ENCODE measurements around the gene RIN1. TPM values are rescaled to one million over a fixed set of nuclear protein-coding genes. Genes with fewer than 3 reads are reported as not detected.

The RIN1 gene
- total RNA-seq, 4 donors from 2014 or later, result 22.3 to 37.2 (median 27.6) TPM

DNA sequence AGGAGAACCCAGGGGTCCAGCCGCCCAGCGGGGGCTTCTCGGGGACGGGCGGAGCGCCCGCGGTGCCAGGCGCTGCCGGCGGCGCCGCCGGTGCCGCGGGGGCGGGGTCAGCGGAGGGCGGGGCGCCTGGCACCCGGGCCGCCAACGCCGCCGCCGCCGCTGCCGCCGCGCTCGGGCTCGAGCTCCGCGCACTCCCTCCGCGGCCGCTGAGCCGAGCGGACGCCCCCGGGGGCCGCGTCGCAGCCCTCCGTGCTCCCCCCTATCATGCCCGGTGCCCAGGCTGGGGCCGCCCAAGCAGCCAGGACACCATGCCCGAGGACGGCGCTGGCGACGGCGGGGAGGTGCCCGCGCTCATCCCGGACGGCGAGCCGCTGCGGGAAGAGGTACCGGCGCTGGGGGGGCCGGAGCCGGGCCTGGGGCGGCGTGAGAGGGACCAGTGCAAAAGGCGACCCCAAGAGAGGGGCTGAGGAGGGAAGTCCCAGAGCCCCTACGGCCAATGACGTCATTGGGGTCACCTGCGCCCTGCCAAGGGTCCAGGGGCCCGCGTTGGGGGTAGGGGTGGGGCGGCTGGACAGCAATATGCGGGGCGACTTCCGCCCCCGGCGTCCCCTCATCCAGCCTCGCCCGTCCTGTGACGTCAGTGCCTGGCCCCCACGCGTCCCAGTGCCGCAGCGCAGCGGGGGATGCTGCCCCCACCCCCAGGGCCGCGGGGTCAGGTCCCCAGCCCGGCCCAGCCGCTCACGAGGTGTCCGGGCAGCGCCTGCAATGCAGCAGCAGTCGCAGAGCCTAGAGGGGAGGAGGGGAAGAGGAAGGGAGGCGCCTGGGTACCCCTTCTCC is 44.3 kb downstream of the RIN1 start, which contains the start of gene TMEM151A:
TMEM151A (plus strand) TSS at position 189 of the 837 bp plus-strand sequence; CDS start at position 309, 120 bp downstream.
- WGBS, 2 donors, result no CpG with 5 or more reads among the region's 95 CpGs
- no peak for DNase-seq

DNA sequence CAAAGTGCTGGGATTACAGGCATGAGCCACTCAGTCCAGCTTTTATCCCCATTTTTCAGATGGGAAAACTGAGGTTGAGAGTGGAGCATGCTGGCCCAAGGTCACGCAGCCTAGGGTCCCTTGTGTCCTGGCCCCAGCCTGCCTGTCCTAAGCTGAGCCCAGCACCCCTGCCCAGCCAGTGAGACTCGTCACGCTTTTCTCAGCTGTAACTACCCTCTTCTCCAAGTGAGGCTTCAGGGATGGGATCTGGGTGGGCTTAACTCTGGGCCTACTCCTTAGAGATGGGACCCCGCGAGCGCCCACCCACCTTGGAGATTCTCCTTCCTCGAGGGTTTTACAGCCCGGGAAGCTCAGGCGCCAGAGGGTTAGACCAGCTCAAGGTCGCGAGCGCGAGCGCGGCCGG is 44.9 kb downstream of the RIN1 start:
- H3K4me1 ChIP-seq, result peaks cover 24 to 50% (median 26%) of the 10 kb centered on the region in 3 donors
- no peak for DNase-seq
- TF ChIP-seq POLR2A (IDR thresholded peaks at IDR 0.05), result no peak
- TF ChIP-seq, protein P1, sequence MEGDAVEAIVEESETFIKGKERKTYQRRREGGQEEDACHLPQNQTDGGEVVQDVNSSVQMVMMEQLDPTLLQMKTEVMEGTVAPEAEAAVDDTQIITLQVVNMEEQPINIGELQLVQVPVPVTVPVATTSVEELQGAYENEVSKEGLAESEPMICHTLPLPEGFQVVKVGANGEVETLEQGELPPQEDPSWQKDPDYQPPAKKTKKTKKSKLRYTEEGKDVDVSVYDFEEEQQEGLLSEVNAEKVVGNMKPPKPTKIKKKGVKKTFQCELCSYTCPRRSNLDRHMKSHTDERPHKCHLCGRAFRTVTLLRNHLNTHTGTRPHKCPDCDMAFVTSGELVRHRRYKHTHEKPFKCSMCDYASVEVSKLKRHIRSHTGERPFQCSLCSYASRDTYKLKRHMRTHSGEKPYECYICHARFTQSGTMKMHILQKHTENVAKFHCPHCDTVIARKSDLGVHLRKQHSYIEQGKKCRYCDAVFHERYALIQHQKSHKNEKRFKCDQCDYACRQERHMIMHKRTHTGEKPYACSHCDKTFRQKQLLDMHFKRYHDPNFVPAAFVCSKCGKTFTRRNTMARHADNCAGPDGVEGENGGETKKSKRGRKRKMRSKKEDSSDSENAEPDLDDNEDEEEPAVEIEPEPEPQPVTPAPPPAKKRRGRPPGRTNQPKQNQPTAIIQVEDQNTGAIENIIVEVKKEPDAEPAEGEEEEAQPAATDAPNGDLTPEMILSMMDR (IDR thresholded peaks at IDR 0.05), result no peak
- peaks cover 6 to 60% (median 10%) of the 10 kb centered on the region in 4 donors for H3K27me3 ChIP-seq
- H3K4me3 ChIP-seq, result peak overlapping the region in 2 of 4 donors; percentile 52 to 67
- no peaks in the 10 kb centered on the region for H3K9me3 ChIP-seq
- H3K27ac ChIP-seq, result no peak overlapping the region
- H3K36me3 ChIP-seq, result peaks cover 0 to 14% (median 0%) of the 10 kb centered on the region in 3 donors
- intact Hi-C loops (cut with DNase I), result no loop called here
- WGBS, 2 donors, result no CpG with 5 or more reads among the region's 16 CpGs

More for the DNA sequence above, 44.3 kb downstream of the RIN1 start, which contains the start of gene TMEM151A:
- intact Hi-C loops (cut with DNase I), result no loop called here
- peaks cover 6 to 64% (median 10%) of the 10 kb centered on the region in 4 donors for H3K27me3 ChIP-seq
- TF ChIP-seq, protein P1 (IDR thresholded peaks at IDR 0.05), result no peak
- no peak for TF ChIP-seq POLR2A (IDR thresholded peaks at IDR 0.05)
- no peak within 1 kb of the TSS for H3K27ac ChIP-seq
- H3K9me3 ChIP-seq, result no peaks in the 10 kb centered on the region
- peaks cover 24 to 45% (median 26%) of the 10 kb centered on the region in 3 donors for H3K4me1 ChIP-seq
- H3K4me3 ChIP-seq, result peak within 1 kb of the TSS; percentile 26 to 67 (median 40)
- peaks cover 0 to 8% (median 0%) of the 10 kb centered on the region in 3 donors for H3K36me3 ChIP-seq

- intact Hi-C loops (cut with DNase I), result no loop called here
- H3K9me3 ChIP-seq, result no peaks in the 10 kb centered on the region
- H3K36me3 ChIP-seq, result peaks cover 0 to 24% (median 0%) of the 10 kb centered on the region in 3 donors
- WGBS, 2 donors, result 100% methylated on average over 1 to 2 of the region's 2 CpGs
- TF ChIP-seq, protein P1 (IDR thresholded peaks at IDR 0.05), result no peak
- TF ChIP-seq POLR2A (IDR thresholded peaks at IDR 0.05), result no peak
- peaks cover 6 to 50% (median 10%) of the 10 kb centered on the region in 4 donors for H3K27me3 ChIP-seq
- no peak for DNase-seq
- no peak overlapping the region for H3K27ac ChIP-seq
- peaks cover 24 to 55% (median 26%) of the 10 kb centered on the region in 3 donors for H3K4me1 ChIP-seq
- H3K4me3 ChIP-seq, result no peak overlapping the region
These were observed 46.0 kb downstream of the RIN1 start for GRCh38 chr11:66290330-66290621.

DNA sequence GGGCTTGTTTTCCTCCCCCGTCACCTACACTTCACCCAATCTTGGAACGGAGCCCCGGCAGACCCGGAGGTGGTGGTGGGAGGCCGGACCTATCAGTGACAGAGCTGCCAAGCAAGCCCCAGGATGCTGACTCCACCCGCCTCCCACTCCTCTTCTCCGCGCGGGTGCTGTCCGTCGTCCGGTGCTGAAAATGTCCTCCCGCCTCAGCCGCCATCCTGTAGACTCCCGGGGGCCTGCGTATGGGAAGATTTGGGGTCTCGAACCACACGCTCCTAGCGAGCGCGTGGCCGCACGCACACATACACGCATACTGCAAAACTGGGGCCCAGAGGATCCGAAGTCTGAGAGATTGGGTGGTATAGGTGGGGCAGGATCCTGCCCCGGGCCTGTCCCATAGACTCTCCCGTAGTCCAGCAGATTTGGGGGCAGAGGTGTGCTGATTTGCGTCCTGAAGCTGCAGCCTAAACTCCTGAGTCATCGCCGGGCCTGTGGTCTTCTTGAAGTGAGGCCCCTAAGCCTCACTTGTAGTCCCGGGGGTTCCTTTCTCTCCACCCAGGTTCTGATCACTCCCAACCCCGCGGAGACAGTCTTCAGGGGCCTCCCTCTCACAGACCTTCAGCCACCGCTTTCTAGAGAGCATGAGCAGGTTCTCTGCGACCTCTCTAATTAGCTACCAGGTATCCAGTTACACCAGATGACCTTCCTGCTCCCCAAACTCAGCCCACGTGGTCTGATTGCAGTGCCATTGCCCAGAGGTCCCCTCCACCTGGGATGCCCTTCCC is 46.5 kb downstream of the RIN1 start:
- no peak for TF ChIP-seq POLR2A (IDR thresholded peaks at IDR 0.05)
- TF ChIP-seq, protein P1 (IDR thresholded peaks at IDR 0.05), result no peak
- Histone ChIP-seq H3K27ac (peak overlapping the region; percentile 89 to 99 (median 96)), H3K4me3 (peak overlapping the region; percentile 60 to 99 (median 82)), H3K4me1 (peaks cover 24 to 55% (median 26%) of the 10 kb centered on the region in 3 donors), H3K27me3 (peaks cover 6 to 44% (median 10%) of the 10 kb centered on the region in 4 donors), H3K9me3 (no peaks in the 10 kb centered on the region), H3K36me3 (peaks cover 0 to 30% (median 3%) of the 10 kb centered on the region in 3 donors)
- DNase-seq, result no peak
- 18 to 25% methylated on average over 15 to 16 of the region's 36 CpGs for WGBS, 2 donors
- intact Hi-C loops (cut with DNase I), result loop anchor here (10.0 kb wide), 1 partner anchor 65 kb away; no protein-coding TSS in a partner anchor
